Activated CD4-positive, alpha-beta memory T cell treated with anti-CD3 and anti-CD28 coated beads, Interleukin-2, amount 10 ng/mL, durations not matched to agents 7 days and 5 days (primary cell): ENCODE measurements around the gene IFT25. TPM values are rescaled to one million over a fixed set of nuclear protein-coding genes. Genes with fewer than 3 reads are reported as not detected.

ENCODE experiments used
- CTCF ChIA-PET: fragments of 350-600 bp; sonication (Branson Sonifier 250); formaldehyde crosslinking; loops from one replicate; lab custom pipeline; 2021; ENCODE audit warnings: antibody characterized with exemption, inconsistent platforms; lab: Charles Lee
- POLR2A ChIA-PET: fragments of 350-600 bp; sonication (Branson Sonifier 250); formaldehyde crosslinking; loops from one replicate; lab custom pipeline; 2021; ENCODE audit warnings: antibody characterized with exemption; lab: Charles Lee
- DNase-seq: peaks from one replicate; pipeline ENCODE4 v3.0.0-alpha.2; 2020
- H3K27ac Mint-ChIP-seq: one replicate; pipeline ENCODE4 v1.8.0; 2021; ENCODE audit warnings: mild to moderate bottlenecking, mixed read lengths
- H3K27me3 Mint-ChIP-seq: one replicate; pipeline ENCODE4 v1.8.0; 2021; ENCODE audit warnings: mixed read lengths
- H3K36me3 Mint-ChIP-seq: one replicate; pipeline ENCODE4 v1.8.0; 2021; ENCODE audit warnings: low read depth, mixed read lengths
- H3K4me1 Mint-ChIP-seq: one replicate; pipeline ENCODE4 v1.8.0; 2021; ENCODE audit warnings: mixed read lengths
- H3K4me3 Mint-ChIP-seq: one replicate; pipeline ENCODE4 v1.8.0; 2021; ENCODE audit warnings: mild to moderate bottlenecking, mixed read lengths
- H3K9me3 Mint-ChIP-seq: one replicate; pipeline ENCODE4 v1.8.0; 2021; ENCODE audit warnings: mixed read lengths
- total RNA-seq, 2 experiments: library from RNA; stranded (reverse); gene quantifications; one replicate each; pipeline ENCODE4 v1.2.3, GENCODE V29; 2021

Gene IFT25
- total RNA-seq, 2 experiments from 2014 or later: 60.2 to 63.2 TPM

DNA sequence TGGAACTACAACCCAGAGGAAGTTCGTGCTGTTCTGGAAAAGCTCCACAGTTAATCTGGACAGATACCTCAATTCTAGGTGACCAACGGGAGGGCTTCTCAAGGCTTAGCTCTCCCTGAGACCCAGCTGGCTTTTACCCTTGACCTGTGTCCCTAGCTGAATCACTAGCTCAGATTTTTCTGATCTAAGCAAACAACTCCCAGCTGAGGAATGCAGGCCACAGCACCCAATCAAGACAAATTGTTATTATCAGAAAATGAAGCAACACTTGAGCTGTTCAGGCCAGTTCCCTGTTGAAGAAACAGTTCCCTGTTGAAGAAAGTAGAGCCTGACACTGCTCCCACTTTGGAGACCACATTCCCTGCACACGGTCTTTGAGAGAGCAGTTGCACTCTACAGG, 35.6 kb downstream of the IFT25 start:
- Mint-ChIP-seq H3K4me3 (no peak overlapping the region), H3K27me3 (no peaks in the 10 kb centered on the region), H3K9me3 (no peaks in the 10 kb centered on the region), H3K27ac (no peak overlapping the region), H3K4me1 (no peaks in the 10 kb centered on the region), H3K36me3 (peaks cover 8% of the 10 kb centered on the region)
- ChIA-PET CTCF (no interaction called here), POLR2A (no interaction called here)
- DNase-seq: no peak

DNA sequence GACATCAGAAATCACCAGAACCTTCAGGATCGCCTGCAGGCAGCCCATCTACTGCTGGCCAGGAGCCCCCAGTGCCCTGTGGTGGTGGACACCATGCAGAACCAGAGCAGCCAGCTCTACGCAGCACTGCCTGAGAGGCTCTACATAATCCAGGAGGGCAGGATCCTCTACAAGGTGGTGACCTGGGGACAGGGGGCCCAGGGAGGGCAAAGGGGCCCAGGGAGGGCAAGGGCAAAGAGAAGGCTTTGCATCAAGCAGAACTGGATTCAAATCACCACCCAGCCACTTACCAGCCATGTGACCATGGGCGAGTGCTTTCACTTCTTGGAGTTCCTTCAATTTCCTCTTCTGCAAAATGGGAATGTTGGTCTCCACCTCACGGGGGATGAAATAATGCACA, 39.4 kb downstream of the IFT25 start:
- Mint-ChIP-seq H3K36me3 (peaks cover 5% of the 10 kb centered on the region), H3K27me3 (no peaks in the 10 kb centered on the region), H3K4me3 (no peak overlapping the region), H3K4me1 (peaks cover 4% of the 10 kb centered on the region), H3K9me3 (no peaks in the 10 kb centered on the region), H3K27ac (no peak overlapping the region)
- CTCF ChIA-PET: interaction anchor here (1.6 kb wide), 1 partner anchor 27 kb away, joined by 5 read pairs; no protein-coding TSS in a partner anchor
- POLR2A ChIA-PET: no interaction called here
- no peak for DNase-seq

DNA sequence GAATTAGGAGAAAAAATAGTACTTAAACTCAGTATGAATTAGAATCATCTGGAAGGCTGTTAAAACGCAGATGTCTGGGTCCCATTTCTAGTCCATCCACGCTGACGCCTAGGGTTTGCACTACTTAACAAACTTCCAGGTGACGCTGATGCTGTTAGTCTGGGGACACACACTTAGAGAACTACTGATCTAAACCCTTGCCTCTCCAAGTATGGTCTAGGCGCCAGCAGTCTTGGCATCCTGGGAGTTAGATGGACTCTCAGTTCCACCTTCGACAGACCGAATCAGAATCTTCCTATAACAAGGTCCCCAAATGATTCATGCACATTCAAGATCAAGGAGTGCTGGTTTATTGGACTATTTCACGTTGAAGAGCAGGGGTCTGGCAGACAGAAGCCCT, 40.0 kb downstream of the IFT25 start:
- DNase-seq: no peak
- Mint-ChIP-seq H3K27me3 (no peaks in the 10 kb centered on the region), H3K9me3 (no peaks in the 10 kb centered on the region), H3K4me3 (no peak overlapping the region), H3K36me3 (peaks cover 5% of the 10 kb centered on the region), H3K4me1 (peaks cover 7% of the 10 kb centered on the region), H3K27ac (no peak overlapping the region)
- ChIA-PET CTCF (no interaction called here), POLR2A (no interaction called here)

DNA sequence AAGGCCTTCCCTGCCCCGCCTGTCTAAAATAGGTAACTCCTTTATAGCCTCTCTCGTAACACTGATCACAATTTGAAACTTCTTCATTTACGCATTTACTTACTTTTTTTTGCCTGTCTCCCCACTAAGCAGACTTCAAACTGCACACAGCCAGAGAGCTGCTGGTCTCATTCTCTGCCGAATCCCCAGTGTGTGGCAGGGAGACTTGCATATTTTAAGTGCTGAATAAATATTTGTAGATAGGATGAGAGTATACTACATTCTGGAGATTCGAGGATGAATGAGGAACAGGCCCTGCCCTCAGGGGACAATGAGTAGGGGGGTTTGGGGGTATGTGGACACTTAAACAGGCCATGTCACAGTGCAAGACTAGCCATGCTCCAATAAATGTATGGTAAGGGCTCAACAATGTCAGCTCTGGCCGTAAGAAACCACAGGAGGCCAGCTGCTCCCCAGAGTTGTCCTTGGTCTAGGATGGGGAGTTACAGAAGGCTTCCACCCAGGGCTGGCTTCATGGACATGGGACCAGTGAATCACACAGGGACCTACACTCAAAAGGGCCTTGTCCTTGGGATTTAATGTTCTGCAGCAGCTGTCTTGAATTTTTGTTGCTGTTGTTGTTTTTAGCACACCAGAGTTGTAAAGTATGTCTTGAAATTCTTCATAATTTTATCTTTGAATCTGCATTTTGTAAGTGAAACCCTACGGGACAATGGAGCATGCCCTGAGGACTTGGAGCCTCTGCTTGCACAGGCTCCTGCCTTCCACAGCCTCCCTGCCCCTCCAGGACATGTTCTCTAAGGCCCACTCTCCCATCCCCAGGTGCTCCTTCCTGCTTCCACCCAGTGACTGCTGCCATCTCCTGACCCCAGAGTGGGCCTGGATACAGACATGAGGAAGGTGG, 43.0 kb downstream of the IFT25 start:
- Mint-ChIP-seq H3K4me1 (peaks cover 9% of the 10 kb centered on the region), H3K27me3 (no peaks in the 10 kb centered on the region), H3K27ac (no peak overlapping the region), H3K36me3 (no peaks in the 10 kb centered on the region), H3K9me3 (no peaks in the 10 kb centered on the region), H3K4me3 (no peak overlapping the region)
- no peak for DNase-seq
- POLR2A ChIA-PET: no interaction called here
- CTCF ChIA-PET: interaction anchor here (0.6 kb wide), 2 partner anchors 86 to 483 kb away, joined by 3 to 4 read pairs; no protein-coding TSS in a partner anchor

DNA sequence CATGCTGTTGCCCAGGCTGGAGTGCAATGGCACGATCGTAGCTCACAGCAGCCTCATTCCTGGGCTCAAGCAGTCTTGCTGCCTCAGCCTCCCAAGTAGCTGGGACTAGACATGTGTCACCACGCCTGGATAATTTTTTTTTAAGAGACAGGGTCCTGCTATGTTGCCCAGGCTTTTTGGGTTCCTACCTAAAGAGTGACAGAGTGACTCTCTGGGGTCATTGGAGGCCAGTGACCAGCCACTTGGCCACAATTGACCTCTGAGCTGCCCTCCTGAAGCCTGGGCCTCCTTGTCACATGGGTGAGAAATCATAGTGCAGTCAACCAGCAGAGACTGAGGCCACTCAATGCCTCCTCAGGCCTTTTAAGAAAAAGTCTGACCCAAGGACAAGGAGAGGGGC, 45.8 kb downstream of the IFT25 start:
- DNase-seq: no peak
- H3K27ac Mint-ChIP-seq: no peak overlapping the region
- peaks cover 9% of the 10 kb centered on the region for H3K4me1 Mint-ChIP-seq
- H3K27me3 Mint-ChIP-seq: peaks cover 8% of the 10 kb centered on the region
- ChIA-PET POLR2A (interaction anchor here (0.8 to 3.1 kb wide), 3 partner anchors 10 to 46 kb away, joined by 3 to 13 read pairs (median 7); partner anchors contain the start of genes IFT25, LRRC42 and YIPF1), CTCF (interaction anchor here (1.2 to 1.5 kb wide), 2 partner anchors 21 to 39 kb away, joined by 4 to 5 read pairs; no protein-coding TSS in a partner anchor)
- H3K4me3 Mint-ChIP-seq: no peak overlapping the region
- peaks cover 4% of the 10 kb centered on the region for H3K36me3 Mint-ChIP-seq
- no peaks in the 10 kb centered on the region for H3K9me3 Mint-ChIP-seq

DNA sequence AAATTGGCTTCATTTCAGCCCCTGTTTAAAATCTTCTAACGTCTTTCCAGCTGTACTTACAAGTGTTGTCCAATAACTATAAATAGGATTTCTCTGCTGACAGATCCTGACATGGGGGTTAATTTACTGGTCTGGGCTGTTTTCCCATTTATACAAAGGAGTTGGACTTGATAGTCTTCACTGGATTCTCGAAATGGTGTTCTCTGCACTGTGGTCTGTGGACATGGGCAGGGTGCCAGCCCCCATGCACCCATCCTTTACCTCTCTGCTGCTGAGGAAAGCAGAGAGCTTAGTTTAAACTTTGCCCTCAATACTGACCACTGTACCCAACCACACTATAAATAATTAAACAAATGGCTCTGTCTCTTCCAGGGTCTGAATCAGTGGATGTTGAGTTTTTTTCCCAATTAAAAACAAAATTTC, 46.3 kb downstream of the IFT25 start:
- Mint-ChIP-seq H3K9me3 (no peaks in the 10 kb centered on the region), H3K36me3 (peaks cover 4% of the 10 kb centered on the region), H3K27me3 (peaks cover 10% of the 10 kb centered on the region), H3K4me1 (peaks cover 9% of the 10 kb centered on the region), H3K27ac (no peak overlapping the region), H3K4me3 (no peak overlapping the region)
- ChIA-PET POLR2A (interaction anchor here (0.8 to 3.1 kb wide), 4 partner anchors 9 to 46 kb away, joined by 3 to 13 read pairs (median 5); partner anchors contain the start of genes IFT25, LRRC42 and YIPF1), CTCF (interaction anchor here (1.2 to 1.5 kb wide), 2 partner anchors 20 to 38 kb away, joined by 4 to 5 read pairs; no protein-coding TSS in a partner anchor)
- no peak for DNase-seq

DNA sequence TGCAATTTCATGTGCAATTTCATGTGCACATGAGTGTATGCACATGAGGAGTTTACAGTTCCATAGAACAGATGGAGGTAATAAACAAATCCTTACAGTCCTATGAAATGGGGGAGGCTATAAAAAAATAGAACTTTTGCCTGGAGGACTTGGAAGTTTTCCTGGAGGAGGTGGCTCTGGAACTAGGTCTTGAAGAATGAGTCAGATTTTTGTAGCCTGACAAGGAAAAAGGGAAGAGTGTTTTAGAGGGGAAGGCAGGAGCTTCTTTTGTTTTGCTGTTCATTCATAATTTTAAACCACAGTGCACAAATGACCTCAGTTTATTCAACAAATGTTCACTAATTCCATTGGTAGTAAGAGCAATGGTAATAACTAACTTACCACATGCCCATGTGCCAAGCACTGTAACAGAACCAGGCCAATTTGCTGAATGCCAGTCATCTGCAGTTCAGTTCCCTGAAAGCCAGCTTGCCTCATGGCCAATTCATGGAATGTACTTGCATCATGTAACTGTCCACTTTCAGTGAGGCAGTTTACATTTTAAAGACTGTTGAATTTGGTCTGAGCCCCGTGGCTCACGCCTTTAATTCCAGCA, 48.8 kb downstream of the IFT25 start:
- no peak for DNase-seq
- H3K9me3 Mint-ChIP-seq: no peaks in the 10 kb centered on the region
- no peak overlapping the region for H3K27ac Mint-ChIP-seq
- peaks cover 4% of the 10 kb centered on the region for H3K36me3 Mint-ChIP-seq
- H3K27me3 Mint-ChIP-seq: peaks cover 10% of the 10 kb centered on the region
- no peak overlapping the region for H3K4me3 Mint-ChIP-seq
- ChIA-PET POLR2A (no interaction called here), CTCF (no interaction called here)
- peaks cover 9% of the 10 kb centered on the region for H3K4me1 Mint-ChIP-seq

DNA sequence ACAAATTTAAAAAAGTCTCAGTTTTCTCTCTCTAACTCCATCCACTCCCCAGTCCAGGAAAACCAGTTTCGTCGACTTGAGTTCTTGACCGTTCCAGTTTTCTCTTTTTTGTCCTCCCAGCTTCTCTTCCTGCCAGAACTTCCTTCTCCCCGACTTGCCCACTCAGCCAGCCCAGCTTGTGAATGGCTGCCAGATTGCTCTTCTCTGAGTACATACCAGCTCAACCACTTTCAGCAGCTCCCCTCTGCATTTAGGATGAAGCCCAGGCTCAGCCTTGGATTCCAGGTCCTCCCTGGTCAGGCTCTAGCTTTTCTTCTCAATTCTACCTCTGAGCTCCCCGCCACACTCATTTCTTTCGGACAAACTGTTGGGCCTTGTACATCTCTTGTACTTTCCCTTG, 50.1 kb downstream of the IFT25 start:
- ChIA-PET CTCF (interaction anchor here (0.6 to 0.8 kb wide), 2 partner anchors 64 to 310 kb away, joined by 4 to 5 read pairs; no protein-coding TSS in a partner anchor), POLR2A (no interaction called here)
- Mint-ChIP-seq H3K9me3 (no peaks in the 10 kb centered on the region), H3K27me3 (peaks cover 12% of the 10 kb centered on the region), H3K4me1 (peaks cover 9% of the 10 kb centered on the region), H3K27ac (no peak overlapping the region), H3K4me3 (no peak overlapping the region), H3K36me3 (peaks cover 4% of the 10 kb centered on the region)
- no peak for DNase-seq

DNA sequence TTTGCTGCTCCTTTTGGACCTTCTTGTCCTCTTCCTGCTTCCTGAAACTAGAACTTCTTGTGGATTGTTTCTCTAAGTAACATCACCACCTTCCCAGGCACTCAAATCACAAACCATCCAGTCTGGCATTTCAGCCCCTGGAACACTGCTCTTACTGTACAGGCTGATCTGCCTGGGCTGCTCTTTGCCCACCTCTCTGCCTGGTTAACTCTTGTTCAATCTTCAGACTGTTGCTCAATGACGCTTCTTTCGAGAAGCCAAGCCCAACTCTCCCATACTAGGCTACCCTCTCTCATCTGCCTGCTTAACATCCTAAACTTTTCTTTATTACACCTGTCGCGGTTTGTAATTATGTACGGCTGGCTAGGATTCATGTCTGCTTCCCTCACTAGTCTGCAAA, 50.9 kb downstream of the IFT25 start:
- H3K4me3 Mint-ChIP-seq: no peak overlapping the region
- no peak overlapping the region for H3K27ac Mint-ChIP-seq
- H3K9me3 Mint-ChIP-seq: no peaks in the 10 kb centered on the region
- peaks cover 16% of the 10 kb centered on the region for H3K4me1 Mint-ChIP-seq
- DNase-seq: no peak
- ChIA-PET CTCF (interaction anchor here (0.8 kb wide), 1 partner anchor 65 kb away, joined by 4 read pairs; no protein-coding TSS in a partner anchor), POLR2A (no interaction called here)
- peaks cover 4% of the 10 kb centered on the region for H3K36me3 Mint-ChIP-seq
- peaks cover 12% of the 10 kb centered on the region for H3K27me3 Mint-ChIP-seq

DNA sequence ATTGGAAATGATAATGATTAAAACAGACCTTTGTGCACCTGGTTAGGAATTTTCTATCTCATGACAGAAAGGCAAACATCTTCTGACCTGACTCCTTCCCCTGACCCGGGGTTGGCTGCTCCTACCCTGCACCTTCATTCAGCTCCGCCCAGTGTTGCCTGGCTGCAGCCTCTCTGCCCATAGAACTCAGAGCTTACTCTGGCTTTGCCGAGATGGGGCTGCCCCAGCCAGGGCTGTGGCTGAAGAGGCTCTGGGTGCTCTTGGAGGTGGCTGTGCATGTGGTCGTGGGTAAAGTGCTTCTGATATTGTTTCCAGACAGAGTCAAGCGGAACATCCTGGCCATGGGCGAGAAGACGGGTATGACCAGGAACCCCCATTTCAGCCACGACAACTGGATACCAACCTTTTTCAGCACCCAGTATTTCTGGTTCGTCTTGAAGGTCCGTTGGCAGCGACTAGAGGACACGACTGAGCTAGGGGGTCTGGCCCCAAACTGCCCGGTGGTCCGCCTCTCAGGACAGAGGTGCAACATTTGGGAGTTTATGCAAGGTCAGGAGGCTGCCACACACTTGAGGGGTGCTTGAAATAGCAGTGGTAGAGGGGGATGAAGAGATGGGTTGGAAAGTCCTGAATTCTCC, 51.4 kb downstream of the IFT25 start, which contains the start of gene DIO1:
DIO1 (plus strand) TSS at position 189 of the 638 bp plus-strand sequence; CDS start at position 213, 24 bp downstream.
- POLR2A ChIA-PET: interaction anchor here (2.0 kb wide), 1 partner anchor 51 kb away, joined by 6 read pairs; the partner anchor contains the start of gene IFT25
- peaks cover 18% of the 10 kb centered on the region for H3K4me1 Mint-ChIP-seq
- no peaks in the 10 kb centered on the region for H3K9me3 Mint-ChIP-seq
- H3K36me3 Mint-ChIP-seq: peaks cover 4% of the 10 kb centered on the region
- no peak within 1 kb of the TSS for H3K27ac Mint-ChIP-seq
- H3K4me3 Mint-ChIP-seq: no peak within 1 kb of the TSS
- CTCF ChIA-PET: interaction anchor here (1.5 kb wide), 1 partner anchor 52 kb away, joined by 4 read pairs; the partner anchor contains the start of genes IFT25 and LRRC42
- no peak for DNase-seq
- peaks cover 12% of the 10 kb centered on the region for H3K27me3 Mint-ChIP-seq

DNA sequence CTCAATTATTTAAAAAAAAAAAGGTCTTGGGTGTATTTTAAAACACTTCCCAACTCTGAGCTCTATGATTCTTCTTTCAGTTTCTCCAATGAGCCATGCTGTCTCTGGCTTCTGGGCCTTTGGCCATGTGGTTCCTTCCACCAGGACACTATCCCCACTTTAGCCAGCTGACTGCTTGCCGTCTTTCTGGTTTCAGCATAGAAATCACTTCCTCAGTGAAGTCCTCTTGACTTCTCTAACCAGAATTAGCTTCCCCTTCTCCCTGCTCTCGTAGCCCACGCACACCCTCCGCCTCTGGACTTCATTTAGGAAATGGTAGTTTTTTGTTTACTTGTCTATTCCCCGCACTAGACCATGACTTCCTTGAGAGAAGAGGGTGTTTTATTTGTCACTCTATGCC, 52.6 kb downstream of the IFT25 start:
- no peak overlapping the region for H3K4me3 Mint-ChIP-seq
- no peak for DNase-seq
- H3K27ac Mint-ChIP-seq: no peak overlapping the region
- H3K36me3 Mint-ChIP-seq: peaks cover 4% of the 10 kb centered on the region
- ChIA-PET CTCF (interaction anchor here (1.1 to 1.5 kb wide), 3 partner anchors 12 to 53 kb away, joined by 3 to 4 read pairs (median 3); partner anchors contain the start of genes IFT25 and LRRC42), POLR2A (interaction anchor here (0.6 to 2.0 kb wide), 3 partner anchors 52 to 67 kb away, joined by 3 to 6 read pairs (median 3); partner anchors contain the start of gene IFT25)
- H3K27me3 Mint-ChIP-seq: peaks cover 12% of the 10 kb centered on the region
- H3K4me1 Mint-ChIP-seq: peaks cover 27% of the 10 kb centered on the region
- no peaks in the 10 kb centered on the region for H3K9me3 Mint-ChIP-seq

DNA sequence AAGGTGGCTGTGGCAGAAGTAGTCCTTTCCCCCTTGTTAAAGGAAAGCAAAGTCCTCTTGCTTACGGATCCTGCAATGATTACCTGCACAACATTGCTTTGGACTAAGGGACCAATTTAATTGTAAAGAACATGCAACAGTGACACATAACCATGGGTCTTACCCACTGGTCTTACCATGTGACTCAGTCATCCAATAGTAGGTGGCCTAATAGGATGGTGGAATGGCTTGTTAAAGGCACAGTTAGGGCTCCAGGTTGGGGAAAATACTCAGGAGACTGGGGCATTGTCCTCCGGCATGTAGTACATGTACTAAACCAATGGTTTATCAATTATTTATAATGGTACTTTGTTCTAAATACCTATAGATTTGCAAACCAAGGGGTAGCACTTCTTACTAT, 53.8 kb downstream of the IFT25 start:
- Mint-ChIP-seq H3K36me3 (peaks cover 8% of the 10 kb centered on the region), H3K4me1 (peaks cover 31% of the 10 kb centered on the region), H3K27ac (no peak overlapping the region), H3K9me3 (no peaks in the 10 kb centered on the region), H3K27me3 (peaks cover 12% of the 10 kb centered on the region), H3K4me3 (no peak overlapping the region)
- DNase-seq: no peak
- ChIA-PET POLR2A (no interaction called here), CTCF (no interaction called here)
